GM18951 (cell line): ENCODE results near the gene CNOT11.
"Not testable (repeated sequence)": the region's sequence is repeated elsewhere in the genome, so short reads cannot be mapped to it uniquely, and the experiment has no call there.

ENCODE experiments used
- POLR2A ChIP-seq: IDR thresholded peaks from 4 replicates; pipeline ENCODE4 v1.6.1; 2011; ENCODE audit warnings: mild to moderate bottlenecking; ENCODE audit not compliant: insufficient read length, insufficient read depth; ENCODE audit errors: extremely low read depth
- in situ Hi-C: fragments of 300-500 bp; cut with MboI; formaldehyde crosslinking; loops from one replicate; pipeline ENCODE4 v1.12.0; 2022; ENCODE audit warnings: low sequenced_read_pairs, mixed read lengths, inconsistent platforms; ENCODE audit not compliant: unreplicated experiment

CNOT11 gene

GRCh38 chr2:101252408-101253012 is at the start of gene CNOT11:
Gene CNOT11, plus strand, starts transcription at chr2:101252886. Its CDS starts 79 bp downstream, at chr2:101252965.
- in situ Hi-C loops, result no loop called here
- TF ChIP-seq POLR2A, result peak; percentile 93

- in situ Hi-C loops, result no loop called here
- no peak for TF ChIP-seq POLR2A
Observed at GRCh38 chr2:101204400-101205115, 48.1 kb upstream of the CNOT11 start.

DNA sequence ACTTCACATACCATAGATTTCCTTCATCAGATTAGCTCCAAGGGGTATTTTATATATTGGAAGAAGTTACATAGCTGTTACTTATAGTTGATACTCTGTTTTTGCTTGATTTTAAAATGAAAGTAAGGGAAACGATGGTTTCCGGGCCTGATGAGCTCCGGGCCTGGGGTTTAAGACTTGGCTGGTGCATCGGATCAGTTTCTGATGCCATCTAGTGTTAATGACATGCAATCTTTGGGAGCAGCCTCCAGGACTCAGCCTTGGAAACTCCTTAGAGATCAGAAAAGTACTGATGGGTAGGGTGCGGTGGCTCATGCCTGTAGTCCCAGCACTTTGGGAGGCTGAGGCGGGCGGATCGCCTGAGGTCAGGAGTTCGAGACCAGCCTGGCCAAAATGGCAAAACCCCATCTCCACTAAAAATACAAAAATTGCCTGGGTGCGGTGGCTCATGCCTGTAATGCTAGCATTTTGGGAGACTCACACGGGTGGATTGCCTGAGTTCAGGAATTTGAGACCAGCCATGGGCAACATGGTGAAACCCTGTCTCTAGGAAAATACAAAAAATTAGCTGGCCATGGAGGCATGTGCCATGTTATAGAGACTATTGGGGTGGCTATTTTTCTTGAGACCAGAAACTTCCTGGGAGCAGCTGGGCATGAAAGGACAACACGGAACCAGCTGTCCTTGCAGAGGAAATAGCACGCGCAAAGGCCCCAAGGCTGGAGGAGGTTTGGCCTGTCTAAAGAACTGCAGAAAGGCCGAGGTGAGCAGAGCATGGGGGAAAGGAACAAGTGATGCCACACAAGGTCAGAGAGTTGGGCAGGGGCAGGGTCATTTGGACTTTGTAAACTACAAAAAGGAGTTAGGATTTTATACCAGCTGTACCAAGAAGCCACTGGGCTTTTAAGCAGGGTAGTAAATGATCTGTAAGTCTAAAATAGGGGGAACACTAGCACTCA is 46.9 kb upstream of the CNOT11 start:
- no peak for TF ChIP-seq POLR2A
- in situ Hi-C loops, result no loop called here

DNA sequence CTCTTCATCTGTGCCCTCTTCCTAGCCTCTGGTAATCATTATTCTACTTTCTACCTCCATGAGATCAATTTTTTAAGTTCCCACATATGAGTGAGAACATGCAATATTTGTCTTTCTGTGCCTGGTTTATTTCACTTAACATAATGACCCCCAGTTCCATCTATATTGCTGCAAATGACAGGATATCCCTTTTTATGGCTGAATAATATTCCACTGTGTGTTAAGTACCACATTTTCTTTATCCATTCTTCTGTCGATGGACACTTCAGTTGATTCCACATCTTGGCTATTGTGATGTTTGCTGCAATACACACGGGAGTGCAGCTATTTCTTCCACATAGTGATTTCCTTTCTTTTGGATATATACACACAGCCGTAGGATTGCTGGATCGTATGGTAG is 43.9 kb upstream of the CNOT11 start:
- in situ Hi-C loops, result no loop called here
- TF ChIP-seq POLR2A, result no peak

DNA sequence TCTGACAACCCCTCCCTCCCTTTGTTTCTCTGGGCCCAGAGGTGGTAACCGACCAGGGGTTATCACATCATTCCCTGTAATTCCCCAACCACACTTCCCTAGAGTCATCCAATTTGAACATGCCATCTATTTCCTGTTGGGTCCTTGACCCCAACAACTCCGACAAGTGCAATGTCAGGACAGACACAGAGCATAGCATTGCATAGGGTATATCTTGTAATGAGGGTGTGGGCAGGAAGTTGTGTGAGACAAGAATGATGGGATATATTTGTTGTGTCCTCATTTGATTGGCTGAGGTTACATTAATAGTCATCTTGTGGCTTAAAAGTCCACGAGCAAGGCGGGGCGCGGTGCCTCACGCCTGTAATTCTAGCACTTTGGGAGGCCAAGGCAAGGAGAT is 33.4 kb upstream of the CNOT11 start:
- TF ChIP-seq POLR2A, result no peak
- in situ Hi-C loops, result no loop called here

DNA sequence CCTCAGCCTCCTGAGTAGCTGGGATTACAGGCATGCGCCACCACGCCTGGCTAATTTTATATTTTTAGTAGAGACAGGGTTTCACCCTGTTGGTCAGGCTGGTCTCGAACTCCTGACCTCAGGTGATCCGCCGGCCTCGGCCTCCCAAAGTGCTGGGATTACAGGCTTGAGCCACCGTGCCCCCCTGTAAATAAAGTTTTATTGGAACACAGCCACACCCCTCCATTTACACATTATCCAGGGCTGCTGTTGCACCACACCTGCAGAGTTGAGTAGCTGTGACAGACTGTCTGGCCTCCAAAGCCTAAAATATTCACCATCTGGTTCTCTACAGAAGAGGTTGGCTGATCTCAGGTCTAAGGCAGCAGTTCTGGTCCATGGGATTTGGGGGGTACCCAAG is 32.6 kb upstream of the CNOT11 start:
- in situ Hi-C loops, result not testable (repeated sequence)

GRCh38 chr2:101223814-101224231 is 28.9 kb upstream of the CNOT11 start:
- TF ChIP-seq POLR2A, result no peak
- in situ Hi-C loops, result no loop called here

DNA sequence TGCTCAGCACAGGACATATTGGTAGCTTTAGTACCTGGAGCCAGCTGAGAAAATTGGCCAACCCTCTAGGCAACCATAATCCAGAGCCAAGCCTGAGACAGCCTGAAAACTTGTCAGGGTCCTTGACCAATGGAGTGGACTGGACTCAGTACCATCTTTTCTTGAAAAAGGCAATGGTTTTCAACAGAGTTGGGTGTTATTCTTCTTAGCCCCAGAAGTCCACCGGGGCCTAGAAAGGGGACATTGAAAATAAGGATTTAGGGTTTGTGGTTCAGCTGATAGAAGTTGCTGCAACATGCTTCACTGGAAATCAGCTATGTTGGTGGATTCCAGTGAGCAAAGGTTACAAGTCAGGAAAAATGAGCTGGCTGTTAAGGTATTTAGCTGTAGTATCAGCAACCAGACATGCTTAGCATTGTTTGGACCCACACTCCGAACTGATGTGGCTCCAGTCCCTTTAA is 22.1 kb upstream of the CNOT11 start:
- TF ChIP-seq POLR2A, result no peak
- in situ Hi-C loops, result no loop called here

DNA sequence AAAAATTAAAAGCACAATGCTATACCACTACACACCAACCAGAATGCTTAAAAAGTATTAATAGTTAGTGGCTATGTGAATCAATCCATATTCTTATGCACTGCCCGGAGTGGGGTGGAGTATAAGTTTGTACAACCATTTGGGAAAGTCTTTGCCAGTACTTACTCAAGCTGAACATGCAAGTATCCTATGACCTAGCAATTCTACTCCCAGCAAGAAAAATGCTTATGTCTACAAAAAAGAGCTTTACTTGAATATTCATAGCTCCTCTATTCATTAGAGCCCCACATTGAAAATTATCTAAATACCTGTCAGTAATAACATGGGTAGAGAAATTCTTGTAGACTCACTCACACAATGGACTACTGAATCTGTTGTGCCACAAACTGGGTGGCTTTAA is 21.4 kb upstream of the CNOT11 start:
- in situ Hi-C loops, result no loop called here
- no peak for TF ChIP-seq POLR2A

- in situ Hi-C loops, result no loop called here
- no peak for TF ChIP-seq POLR2A
Observed at GRCh38 chr2:101231937-101232730, 20.6 kb upstream of the CNOT11 start.

DNA sequence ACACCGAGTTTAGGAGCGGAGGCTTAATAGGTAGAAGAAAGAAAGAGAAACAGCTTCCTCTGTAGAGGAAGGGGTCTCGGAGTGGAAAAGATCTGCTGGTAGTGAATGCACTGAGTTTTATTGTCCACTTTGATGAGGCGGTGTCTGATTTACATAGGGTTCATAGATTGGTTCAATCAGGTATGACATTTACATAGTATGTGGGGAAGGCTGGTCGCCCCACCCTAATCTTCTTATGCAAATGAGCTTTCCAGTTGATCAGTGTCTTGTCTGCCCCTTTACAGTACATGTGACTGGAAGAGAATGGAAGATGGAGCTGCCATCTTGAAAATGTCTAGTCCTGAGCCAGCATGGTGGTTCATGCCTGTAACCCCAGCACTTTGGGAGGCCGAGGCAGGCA is 19.9 kb upstream of the CNOT11 start:
- TF ChIP-seq POLR2A, result no peak
- in situ Hi-C loops, result no loop called here

DNA sequence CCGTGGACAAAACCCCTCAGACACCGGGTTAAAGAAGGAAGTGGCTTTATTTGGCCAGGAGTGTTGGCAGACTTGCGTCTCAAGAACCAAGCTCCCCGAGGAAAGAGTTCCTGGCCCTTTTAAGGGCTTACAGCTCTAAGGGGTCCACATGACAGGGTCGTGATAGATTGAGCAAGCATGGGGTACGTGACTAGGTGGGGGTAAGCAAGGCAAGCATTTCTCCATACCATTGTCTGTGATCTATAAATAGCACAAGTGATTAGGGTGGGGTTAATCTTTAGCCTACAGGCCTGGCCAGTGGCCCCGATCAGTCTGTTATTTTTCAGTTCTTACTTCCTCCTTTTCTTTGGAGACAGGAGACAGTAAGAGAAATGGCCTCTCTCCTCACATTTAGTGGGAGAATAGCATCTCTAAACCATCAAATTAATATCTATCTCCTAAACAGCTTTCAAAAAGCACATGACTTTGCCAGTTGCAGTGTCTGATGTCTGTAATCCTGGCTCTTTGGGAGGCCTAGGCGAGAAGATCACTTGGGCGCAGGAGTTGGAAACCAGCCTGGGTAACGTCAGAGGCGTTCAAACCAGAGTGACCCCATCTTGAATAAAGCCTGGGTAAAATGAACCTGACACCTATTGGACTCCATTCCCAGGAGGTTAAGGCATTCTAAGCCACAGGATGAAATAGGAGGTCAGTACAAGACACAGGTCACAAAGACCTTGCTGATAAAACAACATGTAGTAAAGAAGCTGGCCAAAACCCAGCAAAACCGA is 18.3 kb upstream of the CNOT11 start:
- TF ChIP-seq POLR2A, result no peak
- in situ Hi-C loops, result no loop called here

DNA sequence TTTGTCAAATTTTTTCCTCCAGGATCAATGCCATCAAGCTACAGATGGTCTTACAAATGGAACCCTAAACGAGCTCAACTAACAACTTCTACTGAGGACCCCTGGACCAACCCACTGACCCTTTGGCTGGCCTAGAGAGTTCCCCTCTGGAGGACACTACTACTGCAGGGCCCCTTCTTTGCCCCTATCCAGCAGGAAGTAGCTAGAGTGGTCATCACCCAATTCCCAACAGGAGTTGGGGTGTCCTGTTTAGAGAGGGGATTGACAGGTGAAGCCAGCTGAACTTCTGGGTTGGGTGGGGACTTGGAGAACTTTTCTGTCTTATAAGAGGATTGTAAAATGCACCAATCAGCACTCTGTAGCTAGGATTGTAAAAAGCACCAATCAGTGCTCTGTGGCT is 16.7 kb upstream of the CNOT11 start:
- in situ Hi-C loops, result not testable (repeated sequence)

DNA sequence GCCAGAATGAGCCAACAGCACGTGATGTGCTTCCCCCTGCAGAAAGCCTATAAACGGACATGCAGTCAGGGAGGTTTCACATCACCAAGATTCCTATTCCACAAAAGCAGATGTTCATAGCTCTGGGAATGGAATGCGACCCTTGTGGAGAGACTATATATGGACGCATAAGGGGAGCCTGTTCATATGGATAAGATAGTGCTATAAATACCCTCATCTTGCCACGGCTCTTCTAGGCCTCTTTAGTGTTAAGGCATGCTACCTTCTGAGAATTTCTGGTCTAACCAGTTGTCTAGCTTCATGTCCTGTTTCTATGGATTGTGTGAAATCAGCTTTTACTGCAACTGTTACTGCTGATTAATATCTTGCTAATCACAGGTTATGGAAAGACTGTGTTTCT is 14.7 kb upstream of the CNOT11 start:
- in situ Hi-C loops, result not testable (repeated sequence)
